T47D (cell line): ENCODE results near the gene HSPA12B.
A peak's percentile ranks its signal among the peaks of the same experiment; 100 is the strongest.

Source experiments
- DNase-seq, 2 experiments: peaks; one replicate each; pipeline versions ENCODE4 v3.0.0 to v3.0.0-alpha.2; 2011 to 2012; ENCODE audit warnings: low read depth in 1 of 2, low spot score in 1 of 2
- JUND ChIP-seq: IDR thresholded peaks from 2 replicates; pipeline ENCODE4 v1.6.1; 2012; ENCODE audit warnings: low read depth
- in situ Hi-C: cut with HindIII; loops from 2 replicates; pipeline ENCODE4 v1.10.0; 2016; ENCODE audit warnings: low sequenced_read_pairs, low pct_unique_long_range_greater_than_20kb

Gene HSPA12B

GRCh38 chr20:3739054-3739925, 6.8 kb downstream of the HSPA12B start:
- in situ Hi-C loops: no loop called here
- no peak for DNase-seq
- no peak for TF ChIP-seq JUND

GRCh38 chr20:3739926-3740451, 7.5 kb downstream of the HSPA12B start:
- no peak for TF ChIP-seq JUND
- DNase-seq: no peak
- in situ Hi-C loops: no loop called here

GRCh38 chr20:3740615-3741301, 8.3 kb downstream of the HSPA12B start:
- in situ Hi-C loops: no loop called here
- TF ChIP-seq JUND: no peak
- DNase-seq: no peak

- DNase-seq: no peak
- in situ Hi-C loops: no loop called here
- no peak for TF ChIP-seq JUND
Measured at GRCh38 chr20:3741836-3742458, 9.5 kb downstream of the HSPA12B start.

- in situ Hi-C loops: no loop called here
Measured at GRCh38 chr20:3743251-3743650, 10.8 kb downstream of the HSPA12B start.

GRCh38 chr20:3744037-3744436, 11.6 kb downstream of the HSPA12B start:
- DNase-seq: no peak
- TF ChIP-seq JUND: no peak
- in situ Hi-C loops: no loop called here

More at GRCh38 chr20:3743251-3743650, 10.8 kb downstream of the HSPA12B start:
- no peak for DNase-seq
- TF ChIP-seq JUND: no peak

- in situ Hi-C loops: no loop called here
- DNase-seq: peak; percentile 95 to 96
- no peak for TF ChIP-seq JUND
Measured at GRCh38 chr20:3744806-3745685, 12.6 kb downstream of the HSPA12B start.

GRCh38 chr20:3745686-3746173, 13.2 kb downstream of the HSPA12B start:
- DNase-seq: no peak
- TF ChIP-seq JUND: no peak
- in situ Hi-C loops: no loop called here

GRCh38 chr20:3747471-3747870, 15.0 kb downstream of the HSPA12B start:
- in situ Hi-C loops: no loop called here
- DNase-seq: no peak
- TF ChIP-seq JUND: no peak

GRCh38 chr20:3748073-3748472, 15.6 kb downstream of the HSPA12B start:
- no peak for DNase-seq
- in situ Hi-C loops: no loop called here
- no peak for TF ChIP-seq JUND

- in situ Hi-C loops: no loop called here
- DNase-seq: no peak
- no peak for TF ChIP-seq JUND
Measured at GRCh38 chr20:3749087-3749688, 16.7 kb downstream of the HSPA12B start.
